ENCODE results near the gene SLC22A9. TPM values are rescaled to one million over a fixed set of nuclear protein-coding genes. Genes with fewer than 3 reads are reported as not detected.

SLC22A9 gene
- total RNA-seq (2012; rRNA removed), result not detected in 2 replicates
- polyA plus RNA-seq (2012; rRNA removed), result not detected in 2 replicates
- not detected in 2 replicates for polyA plus RNA-seq (2012; cell fraction: cytosol; rRNA removed)
- not detected in 2 replicates for polyA plus RNA-seq (2012; cell fraction: nucleus; rRNA removed; ENCODE audit: low replicate concordance)
- not detected for Bru-seq, nascent RNA
- not detected for BruChase-seq, experiment 1, labeled RNA remaining after a 6-hour chase
- not detected for BruChase-seq, experiment 2, labeled RNA remaining after a 2-hour chase
- long read RNA-seq, result 0 reads

GRCh38 chr11:63369165-63369970, at the start of gene SLC22A9:
TSS of gene SLC22A9 (plus strand) at chr11:63369785. CDS start at chr11:63370057, 272 bp downstream.
- Histone ChIP-seq H2BK5ac (ENCODE audit: low read depth, low read length, poor library complexity, severe bottlenecking) (no peak within 1 kb of the TSS), H3K18ac (ENCODE audit: low read depth, low read length) (no peak within 1 kb of the TSS), H2AFZ (replicated peaks; ENCODE audit: low read length, poor library complexity) (no peak within 1 kb of the TSS), H3K9ac (ENCODE audit: low read depth, low read length) (no peak within 1 kb of the TSS), H4K8ac (ENCODE audit: low read depth in 2 of 2, low read length in 2 of 2) (no peak within 1 kb of the TSS), H3K23ac (ENCODE audit: low read depth, low read length) (no peak within 1 kb of the TSS), H4K91ac (ENCODE audit: insufficient read depth, low read depth, low read length) (no peak within 1 kb of the TSS), H2AK9ac (replicated peaks; ENCODE audit: low read depth, low read length, poor library complexity) (no peak within 1 kb of the TSS), H3K27me3 (ENCODE audit: control insufficient read depth, insufficient read depth, low read length) (no peaks in the 10 kb centered on the region), H2BK15ac (ENCODE audit: low read depth, low read length) (no peak within 1 kb of the TSS), H2BK20ac (ENCODE audit: low read depth, low read length) (no peak within 1 kb of the TSS), H4K5ac (ENCODE audit: low read depth, low read length) (no peak within 1 kb of the TSS), H2BK120ac (ENCODE audit: low read depth, low read length) (no peak within 1 kb of the TSS), H3K9me1 (ENCODE audit: insufficient read depth, low read length) (no peaks in the 10 kb centered on the region), H2AK5ac (ENCODE audit: low read depth, low read length) (no peak within 1 kb of the TSS), H3K4me3 (ENCODE audit: insufficient read depth, low read depth, low read length) (no peak within 1 kb of the TSS), H3K4me1 (ENCODE audit: control insufficient read depth, insufficient read depth, low read length) (no peaks in the 10 kb centered on the region), H3K56ac (ENCODE audit: extremely low read depth, insufficient read depth, low read length) (no peak within 1 kb of the TSS), H3K4ac (ENCODE audit: low read depth, low read length) (no peak within 1 kb of the TSS), H3K79me1 (ENCODE audit: low read depth in 1 of 2, low read length in 2 of 2) (no peaks in the 10 kb centered on the region), H3K36me3 (ENCODE audit: control insufficient read depth, insufficient read depth, low read length) (no peaks in the 10 kb centered on the region), H4K20me1 (ENCODE audit: insufficient read depth, low read length) (no peaks in the 10 kb centered on the region), H3K14ac (replicated peaks; ENCODE audit: low read depth, low read length) (no peak within 1 kb of the TSS), H3K9me3 (ENCODE audit: control insufficient read depth, insufficient read depth, low read length) (no peaks in the 10 kb centered on the region), H3K4me2 (ENCODE audit: low read depth, low read length) (no peak within 1 kb of the TSS), H3K27ac (ENCODE audit: insufficient read depth, low read length) (no peak within 1 kb of the TSS)
- in situ Hi-C loops (cut with MboI; ENCODE audit: low sequenced_read_pairs), result no loop called here
- BruUV-seq (replicated peaks), result no TSS peak
- TF ChIP-seq MAFK (IDR thresholded peaks at IDR 0.05; ENCODE audit: low read depth, low read length), result no peak
- no peak for TF ChIP-seq CHD1 (IDR thresholded peaks at IDR 0.05; ENCODE audit: low read depth, low read length)
- TF ChIP-seq NFE2L2 (IDR thresholded peaks at IDR 0.05; ENCODE audit: low read depth, low read length), result no peak
- TF ChIP-seq FOS (IDR thresholded peaks at IDR 0.05; ENCODE audit: low read depth, low read length), result no peak
- no peak for TF ChIP-seq POLR2A (IDR thresholded peaks at IDR 0.05; ENCODE audit: low read depth, low read length)
- no peak for TF ChIP-seq RAD21 (IDR thresholded peaks at IDR 0.05; ENCODE audit: low read length)
- TF ChIP-seq CTCF (conservative IDR thresholded peaks at IDR 0.05; ENCODE audit: low read depth, low read length), result no peak
- no peak for TF ChIP-seq RCOR1 (IDR thresholded peaks at IDR 0.05; ENCODE audit: insufficient replicate concordance, low read length)
- ChIA-PET CTCF (no interaction called here), POLR2A (ENCODE audit: unreplicated experiment) (interaction anchor here (0.6 kb wide), 1 partner anchor 366 kb away, joined by 7 read pairs; no protein-coding TSS in a partner anchor)
- DNase-seq (no peak), ATAC-seq (ENCODE audit: low read depth) (no peak)
- intact Hi-C loops (cut with micrococcal nuclease), result no loop called here
- no CpG with 5 or more reads among the region's 10 CpGs for WGBS, 2 experiments (ENCODE audit: extremely low coverage in 2 of 2, insufficient read length in 1 of 2)
- dilution Hi-C loops (cut with HindIII; ENCODE audit: low sequenced_read_pairs, unreplicated experiment), result no loop called here
